Ovary (tissue), 9 donors: Measurements from ENCODE around the gene C1orf53. TPM values are rescaled to one million over a fixed set of nuclear protein-coding genes. Genes with fewer than 3 reads are reported as not detected.
A peak's percentile ranks its signal among the peaks of the same experiment; 100 is the strongest.

Source experiments
- DNase-seq, 5 donors: peaks; one replicate each; pipeline ENCODE4 v3.0.0-alpha.2; 2019 to 2020
- H3K27ac ChIP-seq, 2 donors: fragments of 200-600 bp; one replicate each; pipeline versions ENCODE4 v1.5.1 to v1.8.0; 2019 to 2022
- H3K27me3 ChIP-seq: fragments of 200-600 bp; one replicate; pipeline ENCODE4 v1.8.0; 2022
- H3K36me3 ChIP-seq: fragments of 200-600 bp; sonication (generic); one replicate; pipeline ENCODE4 v1.5.1; 2019
- H3K4me1 ChIP-seq: one replicate; pipeline ENCODE4 v1.8.1; 2013; ENCODE audit warnings: mild to moderate bottlenecking, moderate library complexity; ENCODE audit not compliant: insufficient read depth
- H3K4me3 ChIP-seq: fragments of 200-600 bp; sonication (generic); one replicate; pipeline ENCODE4 v1.5.1; 2017
- H3K9me3 ChIP-seq, 2 donors: fragments of 200-600 bp in 1 of 2; sonication (generic) in 1 of 2; one replicate each; pipeline versions ENCODE4 v1.5.1 to v1.8.1; 2013 to 2019; ENCODE audit warnings: mild to moderate bottlenecking in 1 of 2, moderate library complexity in 1 of 2
- CTCF ChIP-seq, 3 donors: fragments of 450-650 bp in 2 of 3; fragments of 200-600 bp in 1 of 3; IDR thresholded peaks; one replicate each; pipeline versions ENCODE4 v1.5.1 to v1.8.0; 2016 to 2022; ENCODE audit warnings: antibody characterized with exemption in 3 of 3, mild to moderate bottlenecking in 1 of 3
- EP300 ChIP-seq: sonication (generic); formaldehyde crosslinking; IDR thresholded peaks from one replicate; pipeline ENCODE4 v1.6.1; 2017; ENCODE audit warnings: antibody characterized with exemption
- POLR2A ChIP-seq: fragments of 450-650 bp; IDR thresholded peaks from one replicate; pipeline ENCODE4 v1.6.1; 2017; ENCODE audit warnings: antibody characterized with exemption, mild to moderate bottlenecking, moderate library complexity
- WGBS, 3 donors: extraction: QIAGEN DNeasy Blood & Tissue Kit in 1 of 3; methylation state at CpG; one replicate each; pipeline versions ENCODE4 v1.1.5 to v1.1.7; 2013 to 2017; 5-methylcytosine and 5-hydroxymethylcytosine counted together
- intact Hi-C, 4 donors: fragments of 100-400 bp; cut with DNase I; formaldehyde crosslinking; loops; one replicate each; pipeline versions ENCODE4 v1.11.0 to v1.15.1; 2022 to 2023
- polyA plus RNA-seq, 2 donors: library from polyadenylated mRNA; stranded (reverse); fragments of 200-250 nt in 1 of 2; fragments of 350-450 nt in 1 of 2; fragmentation: Illumina TruSeq in 1 of 2; extraction: RNeasy Lipid Tissue Mini Kit (QIAGEN cat#74804) in 1 of 2; gene quantifications; one replicate each; pipeline ENCODE4 v1.2.3, GENCODE V29; 2013 to 2014
- total RNA-seq, 7 donors: library from RNA; depleted of rRNA in 2 of 7; stranded (reverse); fragments of >200 nt in 2 of 7; fragmentation: NEBNext Ultra II Directional in 3 of 7; extraction: Animal tissue kit (Norgen Biotek cat#: 25700) in 3 of 7; gene quantifications; one replicate each; pipeline versions ENCODE4 v1.1.0 to v1.2.4, GENCODE V29; 2016 to 2023
- donor health status: DM: no; HTN: no; CAD: no; lungs with moderate emphysema.
- donor health status: DM: no; HTN: no; CAD: no.
- donor health status: Bipolar disorder and iron deficiency.
- donor health status: DM: yes; HTN: yes; CAD: no.
- donor health status: DM: no; HTN: no; CAD: no.
- donor health status: DM: yes; HTN: yes; CAD: no.

Gene C1orf53
- total and polyA plus RNA-seq, 9 donors, result 1.9 to 7.5 (median 4.8) TPM

- DNase-seq, result no peak
- WGBS, 3 donors, result 31 to 38% (median 32%) methylated on average over 32 of the region's 32 CpGs
- no peaks in the 10 kb centered on the region for H3K9me3 ChIP-seq
- intact Hi-C loops, result no loop called here
- no peaks in the 10 kb centered on the region for H3K36me3 ChIP-seq
- no peak overlapping the region for H3K27ac ChIP-seq
- peaks cover 16% of the 10 kb centered on the region for H3K4me1 ChIP-seq
- H3K4me3 ChIP-seq, result no peak overlapping the region
- no peaks in the 10 kb centered on the region for H3K27me3 ChIP-seq
- TF ChIP-seq CTCF (IDR thresholded peaks at IDR 0.05) (no peak), EP300 (no peak), POLR2A (no peak)
Measured at GRCh38 chr1:197912739-197913494, 10.5 kb downstream of the C1orf53 start.

DNA sequence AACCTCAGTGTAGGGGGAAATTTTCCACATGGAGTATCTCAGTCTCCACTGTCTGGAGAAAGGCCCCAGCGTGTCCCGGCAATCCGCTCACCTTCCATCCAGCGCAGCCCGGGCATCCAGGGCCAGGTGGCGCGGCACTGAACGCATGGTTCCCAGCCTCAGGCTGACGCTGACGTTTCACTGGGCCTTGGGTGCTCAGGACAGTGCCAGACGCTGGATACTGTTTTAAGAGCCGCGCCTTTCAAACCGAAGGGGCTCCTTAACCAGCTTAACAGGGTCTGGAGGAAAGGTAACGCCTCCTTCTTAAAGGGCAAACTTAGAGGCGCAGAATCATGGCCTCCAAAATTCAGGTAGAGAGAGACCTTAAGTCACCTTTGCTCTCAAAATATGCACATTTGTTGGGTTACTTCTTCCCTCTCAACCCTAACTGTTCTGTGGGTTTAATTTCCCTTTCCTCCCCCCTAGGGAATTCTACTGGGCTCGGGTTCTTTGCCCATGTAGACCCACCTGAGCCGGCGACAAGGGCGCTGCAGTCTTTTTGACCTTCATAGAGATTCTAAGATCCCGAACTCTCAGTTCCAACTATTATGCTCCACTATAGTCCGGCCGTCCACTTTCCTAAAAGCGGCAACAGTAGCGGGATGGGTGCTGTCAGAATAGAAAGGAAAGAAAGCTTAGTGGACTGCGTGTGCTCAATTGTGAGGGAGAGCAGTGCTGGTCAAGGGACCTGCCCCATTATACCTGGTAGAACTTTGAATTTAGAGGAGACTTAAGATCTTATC, 11.3 kb downstream of the C1orf53 start:
- H3K36me3 ChIP-seq, result no peaks in the 10 kb centered on the region
- 84 to 89% (median 89%) methylated on average over 24 to 26 of the region's 26 CpGs for WGBS, 3 donors
- no peaks in the 10 kb centered on the region for H3K9me3 ChIP-seq
- H3K4me3 ChIP-seq, result no peak overlapping the region
- intact Hi-C loops, result no loop called here
- H3K4me1 ChIP-seq, result peaks cover 16% of the 10 kb centered on the region
- DNase-seq, result no peak
- no peak for TF ChIP-seq EP300
- no peak for TF ChIP-seq POLR2A
- no peak for TF ChIP-seq CTCF (IDR thresholded peaks at IDR 0.05)
- H3K27ac ChIP-seq, result no peak overlapping the region
- H3K27me3 ChIP-seq, result no peaks in the 10 kb centered on the region

GRCh38 chr1:197914510-197914909, 12.1 kb downstream of the C1orf53 start:
- 60 to 69% (median 68%) methylated on average over 5 of the region's 5 CpGs for WGBS, 3 donors
- no peak for DNase-seq
- H3K4me1 ChIP-seq, result peaks cover 16% of the 10 kb centered on the region
- no peak for TF ChIP-seq EP300
- TF ChIP-seq POLR2A, result no peak
- TF ChIP-seq CTCF (IDR thresholded peaks at IDR 0.05), result no peak
- no peaks in the 10 kb centered on the region for H3K9me3 ChIP-seq
- intact Hi-C loops, result no loop called here
- H3K4me3 ChIP-seq, result no peak overlapping the region
- no peaks in the 10 kb centered on the region for H3K27me3 ChIP-seq
- no peak overlapping the region for H3K27ac ChIP-seq
- no peaks in the 10 kb centered on the region for H3K36me3 ChIP-seq

DNA sequence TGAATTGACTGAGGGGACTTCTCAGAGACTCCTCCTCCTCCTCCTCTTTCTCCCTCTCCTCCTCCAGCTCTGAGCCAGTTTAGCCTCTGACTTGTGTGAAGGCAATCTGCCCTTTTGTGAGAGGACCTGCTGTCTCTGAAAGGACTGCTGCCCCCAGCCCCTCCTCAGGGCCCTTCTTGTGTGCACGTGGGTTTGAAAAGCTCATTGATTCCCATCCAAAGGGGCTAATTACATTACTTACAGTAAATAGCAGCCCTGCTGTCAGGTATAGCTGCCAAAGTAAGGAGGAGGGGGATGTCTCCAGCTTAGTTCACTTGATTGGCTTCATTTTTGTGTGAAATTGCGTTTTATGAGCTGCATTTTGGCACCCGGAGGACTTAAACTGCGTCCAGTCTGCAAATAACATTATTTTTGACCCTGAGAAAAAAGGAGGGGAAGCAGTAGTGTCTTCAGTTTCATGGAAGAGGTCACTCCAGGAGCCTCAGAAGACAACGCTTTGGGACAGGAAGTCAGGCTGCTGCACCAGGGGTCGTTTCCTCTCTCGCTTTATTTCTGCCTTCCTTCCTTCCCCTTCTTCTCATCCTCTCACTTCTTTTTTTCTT, 12.9 kb downstream of the C1orf53 start:
- no peak for TF ChIP-seq CTCF (IDR thresholded peaks at IDR 0.05)
- TF ChIP-seq EP300, result no peak
- no peak for TF ChIP-seq POLR2A
- H3K27ac ChIP-seq, result no peak overlapping the region
- DNase-seq, result no peak
- H3K9me3 ChIP-seq, result no peaks in the 10 kb centered on the region
- peaks cover 19% of the 10 kb centered on the region for H3K4me1 ChIP-seq
- WGBS, 3 donors, result 2 to 7% (median 4%) methylated on average over 7 of the region's 7 CpGs
- H3K27me3 ChIP-seq, result no peaks in the 10 kb centered on the region
- no peaks in the 10 kb centered on the region for H3K36me3 ChIP-seq
- intact Hi-C loops, result no loop called here
- peak overlapping the region; percentile 17 for H3K4me3 ChIP-seq
